Measurements from ENCODE around the gene TAB2.
"Not testable (repeated sequence)": the region's sequence is repeated elsewhere in the genome, so short reads cannot be mapped to it uniquely, and the experiment has no call there.

Gene TAB2

GRCh38 chr6:149313070-149313469 lies 4.4 kb upstream of the TAB2 start:
- no peak for DNase-seq (ENCODE audit: low read depth)

- DNase-seq (ENCODE audit: low read depth): no peak
Measured at GRCh38 chr6:149313861-149314260, 3.7 kb upstream of the TAB2 start.

GRCh38 chr6:149314325-149314905 lies 3.1 kb upstream of the TAB2 start:
- DNase-seq (ENCODE audit: low read depth): no peak

GRCh38 chr6:149316108-149316727 lies 1.3 kb upstream of the TAB2 start:
- no peak for DNase-seq (ENCODE audit: low read depth)

- peak; percentile 88 for DNase-seq (ENCODE audit: low read depth)
Measured at GRCh38 chr6:149316740-149317643, 520 bp upstream of the TAB2 start.

GRCh38 chr6:149318581-149319286 lies 1.2 kb downstream of the TAB2 start:
- peak; percentile 20 for DNase-seq (ENCODE audit: low read depth)

GRCh38 chr6:149319422-149319821 lies 1.9 kb downstream of the TAB2 start:
- DNase-seq (ENCODE audit: low read depth): no peak

- DNase-seq (ENCODE audit: low read depth): not testable (repeated sequence)
Measured at GRCh38 chr6:149320016-149320415, 2.5 kb downstream of the TAB2 start.

- DNase-seq (ENCODE audit: low read depth): no peak
Measured at GRCh38 chr6:149320796-149321195, 3.3 kb downstream of the TAB2 start.

- no peak for DNase-seq (ENCODE audit: low read depth)
Measured at GRCh38 chr6:149323353-149323752, 5.8 kb downstream of the TAB2 start.

- no peak for DNase-seq (ENCODE audit: low read depth)
Measured at GRCh38 chr6:149323925-149324324, 6.4 kb downstream of the TAB2 start.

- no peak for DNase-seq (ENCODE audit: low read depth)
Measured at GRCh38 chr6:149324428-149324827, 6.9 kb downstream of the TAB2 start.

- no peak for DNase-seq (ENCODE audit: low read depth)
Measured at GRCh38 chr6:149325648-149326236, 8.2 kb downstream of the TAB2 start.

- DNase-seq (ENCODE audit: low read depth): no peak
Measured at GRCh38 chr6:149327638-149328037, 10.1 kb downstream of the TAB2 start.

- no peak for DNase-seq (ENCODE audit: low read depth)
Measured at GRCh38 chr6:149328083-149328482, 10.6 kb downstream of the TAB2 start.

GRCh38 chr6:149329529-149329928 lies 12.0 kb downstream of the TAB2 start:
- DNase-seq (ENCODE audit: low read depth): no peak

- DNase-seq (ENCODE audit: low read depth): no peak
Measured at GRCh38 chr6:149330133-149330532, 12.6 kb downstream of the TAB2 start.

- DNase-seq (ENCODE audit: low read depth): no peak
Measured at GRCh38 chr6:149331043-149331807, 13.7 kb downstream of the TAB2 start.

GRCh38 chr6:149331871-149332270 lies 14.4 kb downstream of the TAB2 start:
- DNase-seq (ENCODE audit: low read depth): no peak

- DNase-seq (ENCODE audit: low read depth): no peak
Measured at GRCh38 chr6:149332602-149333265, 15.2 kb downstream of the TAB2 start.

- DNase-seq (ENCODE audit: low read depth): no peak
Measured at GRCh38 chr6:149333266-149333620, 15.7 kb downstream of the TAB2 start.

Data from activated T-helper 1 cell treated with Interleukin-2 at 50 U/mL for 16 hours (primary cell).